ENCODE measurements around the gene B3GNT9. TPM values are rescaled to one million over a fixed set of nuclear protein-coding genes. Genes with fewer than 3 reads are reported as not detected.

B3GNT9 gene
- total RNA-seq, 2 donors from 2014 or later: 7.2 to 11.0 TPM

- Histone ChIP-seq H3K27ac (ENCODE audit: low read depth, low read length) (no peak within 1 kb of the TSS), H3K36me3 (ENCODE audit: control insufficient read depth, insufficient read depth, low read length) (peaks cover 62% of the 10 kb centered on the region), H3K9me3 (ENCODE audit: control insufficient read depth, low read length) (no peaks in the 10 kb centered on the region), H3K27me3 (ENCODE audit: control insufficient read depth, insufficient read depth, low read length, poor library complexity, severe bottlenecking) (no peaks in the 10 kb centered on the region), H3K4me1 (ENCODE audit: control insufficient read depth, insufficient read depth, low read length) (no peaks in the 10 kb centered on the region), H3K9ac (ENCODE audit: extremely low read depth, low read length, poor library complexity, severe bottlenecking) (no peak within 1 kb of the TSS), H3K4me3 (ENCODE audit: low read length) (no peak within 1 kb of the TSS)
- TF ChIP-seq, protein P1, sequence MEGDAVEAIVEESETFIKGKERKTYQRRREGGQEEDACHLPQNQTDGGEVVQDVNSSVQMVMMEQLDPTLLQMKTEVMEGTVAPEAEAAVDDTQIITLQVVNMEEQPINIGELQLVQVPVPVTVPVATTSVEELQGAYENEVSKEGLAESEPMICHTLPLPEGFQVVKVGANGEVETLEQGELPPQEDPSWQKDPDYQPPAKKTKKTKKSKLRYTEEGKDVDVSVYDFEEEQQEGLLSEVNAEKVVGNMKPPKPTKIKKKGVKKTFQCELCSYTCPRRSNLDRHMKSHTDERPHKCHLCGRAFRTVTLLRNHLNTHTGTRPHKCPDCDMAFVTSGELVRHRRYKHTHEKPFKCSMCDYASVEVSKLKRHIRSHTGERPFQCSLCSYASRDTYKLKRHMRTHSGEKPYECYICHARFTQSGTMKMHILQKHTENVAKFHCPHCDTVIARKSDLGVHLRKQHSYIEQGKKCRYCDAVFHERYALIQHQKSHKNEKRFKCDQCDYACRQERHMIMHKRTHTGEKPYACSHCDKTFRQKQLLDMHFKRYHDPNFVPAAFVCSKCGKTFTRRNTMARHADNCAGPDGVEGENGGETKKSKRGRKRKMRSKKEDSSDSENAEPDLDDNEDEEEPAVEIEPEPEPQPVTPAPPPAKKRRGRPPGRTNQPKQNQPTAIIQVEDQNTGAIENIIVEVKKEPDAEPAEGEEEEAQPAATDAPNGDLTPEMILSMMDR (conservative IDR thresholded peaks at IDR 0.05): peak; percentile 85
- Mint-ChIP-seq H3K27me3 (ENCODE audit: insufficient read depth) (no peaks in the 10 kb centered on the region), H3K36me3 (ENCODE audit: low read depth) (peaks cover 38% of the 10 kb centered on the region), H3K4me1 (peaks cover 2% of the 10 kb centered on the region), H3K9me3 (no peaks in the 10 kb centered on the region), H3K27ac (peak within 1 kb of the TSS; percentile 76), H3K4me3 (peak within 1 kb of the TSS; percentile 57)
- 91 to 92% methylated on average over 25 to 58 of the region's 61 CpGs for WGBS, 2 experiments (ENCODE audit: insufficient coverage in 1 of 2, insufficient read length in 1 of 2)
- DNase-seq: peak; percentile 93
Measured at GRCh38 chr16:67199011-67199807, 48.4 kb upstream of the B3GNT9 start, which contains the start of gene ELMO3. TSS of gene ELMO3 (plus strand) at chr16:67199131. CDS start at chr16:67199327, 196 bp downstream.

DNA sequence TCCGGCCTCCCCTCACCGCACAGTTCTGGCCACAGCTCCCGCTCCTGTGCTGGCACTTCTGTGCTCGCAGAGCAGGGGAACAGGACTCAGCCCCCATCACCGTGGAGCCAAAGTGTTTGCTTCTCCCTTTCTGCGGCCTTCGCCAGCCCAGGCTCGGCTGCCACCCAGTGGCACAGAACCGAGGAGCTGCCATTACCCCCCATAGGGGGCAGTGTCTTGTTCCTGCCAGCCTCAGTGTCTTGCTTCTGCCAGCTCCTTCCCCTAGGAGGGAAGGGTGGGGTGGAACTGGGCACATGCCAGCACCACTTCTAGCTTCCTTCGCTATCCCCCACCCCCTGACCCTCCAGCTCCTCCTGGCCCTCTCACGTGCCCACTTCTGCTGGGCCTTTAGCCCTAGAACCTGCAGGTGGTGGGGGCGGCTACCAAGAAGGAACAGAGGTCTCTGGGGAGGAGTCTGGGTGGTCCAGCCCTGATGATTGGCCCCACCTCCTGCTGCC, 47.5 kb upstream of the B3GNT9 start:
- Histone ChIP-seq H3K4me3 (ENCODE audit: low read length) (no peak overlapping the region), H3K36me3 (ENCODE audit: control insufficient read depth, insufficient read depth, low read length) (peaks cover 66% of the 10 kb centered on the region), H3K9ac (ENCODE audit: extremely low read depth, low read length, poor library complexity, severe bottlenecking) (no peak overlapping the region), H3K4me1 (ENCODE audit: control insufficient read depth, insufficient read depth, low read length) (peaks cover 2% of the 10 kb centered on the region), H3K27me3 (ENCODE audit: control insufficient read depth, insufficient read depth, low read length, poor library complexity, severe bottlenecking) (no peaks in the 10 kb centered on the region), H3K9me3 (ENCODE audit: control insufficient read depth, low read length) (no peaks in the 10 kb centered on the region), H3K27ac (ENCODE audit: low read depth, low read length) (no peak overlapping the region)
- TF ChIP-seq, protein P1 (conservative IDR thresholded peaks at IDR 0.05): peak; percentile 79
- H3K36me3 Mint-ChIP-seq (ENCODE audit: low read depth): peaks cover 45% of the 10 kb centered on the region
- H3K4me1 Mint-ChIP-seq: peaks cover 2% of the 10 kb centered on the region
- no peak overlapping the region for H3K4me3 Mint-ChIP-seq
- WGBS, 2 experiments (ENCODE audit: insufficient coverage in 1 of 2, insufficient read length in 1 of 2): 92 to 96% methylated on average over 3 to 12 of the region's 12 CpGs
- peak; percentile 84 for DNase-seq
- H3K27ac Mint-ChIP-seq: no peak overlapping the region
- no peaks in the 10 kb centered on the region for H3K27me3 Mint-ChIP-seq (ENCODE audit: insufficient read depth)
- no peaks in the 10 kb centered on the region for H3K9me3 Mint-ChIP-seq

- no peak overlapping the region for H3K27ac Mint-ChIP-seq
- 95 to 96% methylated on average over 4 to 6 of the region's 6 CpGs for WGBS, 2 experiments (ENCODE audit: insufficient coverage in 1 of 2, insufficient read length in 1 of 2)
- peaks cover 47% of the 10 kb centered on the region for H3K36me3 Mint-ChIP-seq (ENCODE audit: low read depth)
- peaks cover 5% of the 10 kb centered on the region for H3K4me1 ChIP-seq (ENCODE audit: control insufficient read depth, insufficient read depth, low read length)
- H3K9ac ChIP-seq (ENCODE audit: extremely low read depth, low read length, poor library complexity, severe bottlenecking): no peak overlapping the region
- no peak overlapping the region for H3K4me3 ChIP-seq (ENCODE audit: low read length)
- H3K27me3 Mint-ChIP-seq (ENCODE audit: insufficient read depth): no peaks in the 10 kb centered on the region
- TF ChIP-seq, protein P1 (conservative IDR thresholded peaks at IDR 0.05): no peak
- H3K4me3 Mint-ChIP-seq: no peak overlapping the region
- no peak for DNase-seq
- H3K36me3 ChIP-seq (ENCODE audit: control insufficient read depth, insufficient read depth, low read length): peaks cover 69% of the 10 kb centered on the region
- no peaks in the 10 kb centered on the region for H3K9me3 ChIP-seq (ENCODE audit: control insufficient read depth, low read length)
- H3K4me1 Mint-ChIP-seq: peaks cover 5% of the 10 kb centered on the region
- no peak overlapping the region for H3K27ac ChIP-seq (ENCODE audit: low read depth, low read length)
- no peaks in the 10 kb centered on the region for H3K27me3 ChIP-seq (ENCODE audit: control insufficient read depth, insufficient read depth, low read length, poor library complexity, severe bottlenecking)
- H3K9me3 Mint-ChIP-seq: no peaks in the 10 kb centered on the region
Measured at GRCh38 chr16:67197704-67198103, 46.9 kb upstream of the B3GNT9 start.
